Measurements from ENCODE around the gene ZNF32.

The ZNF32 gene

DNA sequence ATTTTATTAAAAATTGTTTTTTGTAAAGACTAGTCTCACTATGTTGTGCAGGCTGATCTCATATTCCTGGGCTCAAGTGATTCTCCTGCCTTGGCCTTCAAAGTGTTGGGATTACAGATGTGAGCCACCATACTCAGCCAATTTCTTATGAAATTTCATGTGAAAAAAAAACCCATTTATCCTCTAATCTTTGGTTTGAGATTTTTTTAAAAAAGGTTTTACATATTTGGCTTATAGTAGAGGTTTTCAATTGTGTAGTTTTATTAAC lies 35.5 kb upstream of the ZNF32 start:
- Mint-ChIP-seq H3K4me1 (peaks cover 22% of the 10 kb centered on the region), H3K36me3 (ENCODE audit: low read depth) (no peaks in the 10 kb centered on the region), H3K9me3 (no peaks in the 10 kb centered on the region), H3K27ac (no peak overlapping the region), H3K27me3 (ENCODE audit: low read depth, poor library complexity) (peaks cover 31% of the 10 kb centered on the region), H3K4me3 (no peak overlapping the region)
- TF ChIP-seq, protein P1, sequence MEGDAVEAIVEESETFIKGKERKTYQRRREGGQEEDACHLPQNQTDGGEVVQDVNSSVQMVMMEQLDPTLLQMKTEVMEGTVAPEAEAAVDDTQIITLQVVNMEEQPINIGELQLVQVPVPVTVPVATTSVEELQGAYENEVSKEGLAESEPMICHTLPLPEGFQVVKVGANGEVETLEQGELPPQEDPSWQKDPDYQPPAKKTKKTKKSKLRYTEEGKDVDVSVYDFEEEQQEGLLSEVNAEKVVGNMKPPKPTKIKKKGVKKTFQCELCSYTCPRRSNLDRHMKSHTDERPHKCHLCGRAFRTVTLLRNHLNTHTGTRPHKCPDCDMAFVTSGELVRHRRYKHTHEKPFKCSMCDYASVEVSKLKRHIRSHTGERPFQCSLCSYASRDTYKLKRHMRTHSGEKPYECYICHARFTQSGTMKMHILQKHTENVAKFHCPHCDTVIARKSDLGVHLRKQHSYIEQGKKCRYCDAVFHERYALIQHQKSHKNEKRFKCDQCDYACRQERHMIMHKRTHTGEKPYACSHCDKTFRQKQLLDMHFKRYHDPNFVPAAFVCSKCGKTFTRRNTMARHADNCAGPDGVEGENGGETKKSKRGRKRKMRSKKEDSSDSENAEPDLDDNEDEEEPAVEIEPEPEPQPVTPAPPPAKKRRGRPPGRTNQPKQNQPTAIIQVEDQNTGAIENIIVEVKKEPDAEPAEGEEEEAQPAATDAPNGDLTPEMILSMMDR (IDR thresholded peaks at IDR 0.05): no peak
- no peak for DNase-seq

DNA sequence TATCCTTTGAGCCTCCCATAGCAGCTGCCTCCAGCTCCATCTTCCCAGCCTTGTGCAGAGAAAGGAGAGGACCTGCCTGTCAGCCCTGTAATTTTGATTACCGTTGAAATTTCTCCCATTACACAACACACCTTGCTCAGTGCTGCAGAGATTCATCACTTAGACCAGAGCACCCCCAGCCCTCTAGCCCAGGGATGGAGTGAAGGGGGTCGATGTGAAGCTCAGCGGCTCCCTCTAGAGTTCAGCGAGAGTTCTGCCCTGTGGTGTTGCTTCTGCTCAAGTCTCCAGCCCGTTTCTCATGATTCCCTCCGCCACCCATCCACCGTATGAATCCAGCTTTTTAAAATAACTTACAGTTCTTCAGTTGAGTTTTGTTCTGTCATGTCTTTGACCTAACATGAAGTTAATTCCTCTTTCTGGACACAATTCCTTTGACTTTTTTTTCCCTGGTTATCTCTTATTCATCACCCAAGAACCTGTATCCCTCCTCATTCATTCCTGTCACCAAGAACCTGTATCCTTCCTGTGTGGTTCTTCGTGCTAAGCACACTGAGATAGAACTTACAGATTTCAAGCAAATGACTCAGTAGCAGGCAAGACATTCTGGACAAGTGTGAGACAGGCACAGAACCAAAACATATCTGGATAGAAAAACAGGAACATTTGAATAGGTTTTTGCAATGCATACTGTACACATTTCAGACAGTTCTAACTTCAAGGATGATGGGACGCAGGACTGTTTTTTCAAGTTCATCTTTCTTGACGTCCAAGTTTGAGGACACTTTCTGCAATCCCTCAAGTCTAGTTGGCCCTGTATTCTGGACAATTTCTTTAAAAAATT lies 35.0 kb upstream of the ZNF32 start:
- TF ChIP-seq, protein P1 (IDR thresholded peaks at IDR 0.05): peak; percentile 39
- H3K27me3 Mint-ChIP-seq (ENCODE audit: low read depth, poor library complexity): peaks cover 34% of the 10 kb centered on the region
- H3K36me3 Mint-ChIP-seq (ENCODE audit: low read depth): no peaks in the 10 kb centered on the region
- DNase-seq: peak; percentile 26
- peaks cover 20% of the 10 kb centered on the region for H3K4me1 Mint-ChIP-seq
- peaks cover 3% of the 10 kb centered on the region for H3K9me3 Mint-ChIP-seq
- no peak overlapping the region for H3K27ac Mint-ChIP-seq
- H3K4me3 Mint-ChIP-seq: no peak overlapping the region

DNA sequence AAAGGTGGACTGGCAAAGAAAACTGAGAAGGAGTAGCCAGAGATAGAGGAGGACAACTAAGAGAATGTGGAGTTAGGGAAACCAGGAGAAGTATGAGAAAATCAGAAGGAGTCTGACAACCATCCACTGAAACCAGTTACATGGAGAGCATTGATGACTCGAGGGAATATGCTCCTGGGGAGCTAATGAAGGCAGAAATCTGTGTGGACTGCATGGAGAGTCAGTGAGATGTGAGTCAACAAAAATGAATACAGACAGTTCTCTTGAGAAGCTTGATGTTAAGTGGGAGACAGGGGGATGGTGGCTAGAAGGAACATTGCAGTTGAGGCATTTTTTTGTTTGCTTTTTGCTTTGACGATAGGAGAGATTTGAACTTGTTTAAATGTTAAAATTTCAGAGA lies 34.3 kb upstream of the ZNF32 start:
- no peak overlapping the region for H3K27ac Mint-ChIP-seq
- TF ChIP-seq, protein P1 (IDR thresholded peaks at IDR 0.05): no peak
- H3K9me3 Mint-ChIP-seq: peaks cover 4% of the 10 kb centered on the region
- DNase-seq: no peak
- H3K4me3 Mint-ChIP-seq: no peak overlapping the region
- H3K36me3 Mint-ChIP-seq (ENCODE audit: low read depth): no peaks in the 10 kb centered on the region
- peaks cover 14% of the 10 kb centered on the region for H3K4me1 Mint-ChIP-seq
- H3K27me3 Mint-ChIP-seq (ENCODE audit: low read depth, poor library complexity): peaks cover 34% of the 10 kb centered on the region

DNA sequence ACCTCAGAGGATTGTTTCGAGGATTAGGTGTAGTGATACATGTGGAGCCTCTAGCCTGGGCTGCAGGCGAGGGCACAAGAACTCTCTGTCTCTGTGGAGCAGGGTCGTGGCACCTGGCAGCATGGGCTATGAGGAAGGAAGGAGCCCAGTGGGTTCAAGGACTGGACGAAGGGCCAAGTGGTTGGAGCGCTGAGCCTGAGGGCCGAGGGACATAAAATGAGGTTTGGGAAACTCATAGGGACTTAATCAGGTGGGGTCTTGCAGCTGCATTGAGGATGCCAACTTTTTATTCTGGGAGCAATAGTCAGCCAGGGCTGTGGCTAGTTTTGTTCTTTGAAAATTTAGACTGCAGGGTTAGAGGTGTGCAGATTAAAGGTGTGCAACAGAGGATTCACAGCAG lies 33.0 kb upstream of the ZNF32 start:
- no peak for DNase-seq
- H3K4me3 Mint-ChIP-seq: no peak overlapping the region
- no peak overlapping the region for H3K27ac Mint-ChIP-seq
- TF ChIP-seq, protein P1 (IDR thresholded peaks at IDR 0.05): no peak
- peaks cover 2% of the 10 kb centered on the region for H3K4me1 Mint-ChIP-seq
- no peaks in the 10 kb centered on the region for H3K36me3 Mint-ChIP-seq (ENCODE audit: low read depth)
- peaks cover 29% of the 10 kb centered on the region for H3K27me3 Mint-ChIP-seq (ENCODE audit: low read depth, poor library complexity)
- peaks cover 6% of the 10 kb centered on the region for H3K9me3 Mint-ChIP-seq

DNA sequence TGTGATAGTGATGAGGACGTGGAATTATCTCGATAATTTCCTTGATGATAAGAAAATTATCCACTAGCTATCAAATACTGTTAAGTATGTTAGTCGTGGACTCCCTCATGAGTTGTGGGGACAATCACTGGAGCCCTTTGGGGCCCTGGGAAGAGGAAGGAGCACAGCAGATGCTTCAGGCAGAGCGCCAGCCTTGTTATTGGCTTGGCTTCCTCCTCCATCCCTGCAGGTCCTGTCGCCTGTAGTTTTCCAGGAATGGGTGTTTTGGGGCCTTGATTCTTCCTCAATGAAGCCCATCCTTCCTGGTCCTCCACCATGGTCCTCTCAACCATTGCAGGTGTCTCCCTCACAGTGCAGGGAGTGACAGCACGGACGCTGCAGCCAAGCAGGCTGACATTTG lies 32.5 kb upstream of the ZNF32 start:
- Mint-ChIP-seq H3K27ac (no peak overlapping the region), H3K4me3 (no peak overlapping the region), H3K4me1 (no peaks in the 10 kb centered on the region), H3K9me3 (peaks cover 7% of the 10 kb centered on the region), H3K36me3 (ENCODE audit: low read depth) (no peaks in the 10 kb centered on the region), H3K27me3 (ENCODE audit: low read depth, poor library complexity) (peaks cover 29% of the 10 kb centered on the region)
- TF ChIP-seq, protein P1 (IDR thresholded peaks at IDR 0.05): no peak
- DNase-seq: no peak

DNA sequence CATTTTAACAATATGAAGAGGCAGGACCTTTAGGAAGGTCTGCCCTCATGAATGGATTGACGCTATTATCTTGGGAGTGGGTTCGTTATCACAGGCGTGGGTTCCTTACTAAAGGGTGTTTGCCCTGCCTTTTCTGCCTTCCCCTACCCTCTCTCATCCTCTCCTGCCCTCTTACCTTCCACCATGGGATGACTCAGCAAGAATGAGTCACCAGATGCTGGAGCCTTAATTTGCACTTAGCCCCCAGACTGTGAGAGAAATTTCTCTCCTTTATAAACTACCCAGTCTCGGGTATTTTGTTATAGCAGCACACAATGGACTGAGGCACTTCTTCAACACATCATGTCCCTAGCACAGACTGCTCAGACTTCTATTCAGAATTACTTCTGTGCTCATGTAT lies 31.4 kb upstream of the ZNF32 start:
- peaks cover 17% of the 10 kb centered on the region for H3K9me3 Mint-ChIP-seq
- DNase-seq: no peak
- no peak overlapping the region for H3K27ac Mint-ChIP-seq
- peaks cover 29% of the 10 kb centered on the region for H3K27me3 Mint-ChIP-seq (ENCODE audit: low read depth, poor library complexity)
- no peak overlapping the region for H3K4me3 Mint-ChIP-seq
- H3K4me1 Mint-ChIP-seq: no peaks in the 10 kb centered on the region
- TF ChIP-seq, protein P1 (IDR thresholded peaks at IDR 0.05): no peak
- H3K36me3 Mint-ChIP-seq (ENCODE audit: low read depth): no peaks in the 10 kb centered on the region

Data from nephron progenitor cell (in vitro differentiated cells).